C4-2B (cell line): ENCODE measurements around the gene SLC9A9.

Experiments
- ZFX ChIP-seq: fragments of 450-650 bp; IDR thresholded peaks from 2 replicates; pipeline ENCODE4 v1.6.1; 2017
- TF ChIP-seq, protein P1 (sequence below): fragments of 450-650 bp; conservative IDR thresholded peaks from 2 replicates; pipeline ENCODE4 v1.5.1; 2017; ENCODE audit warnings: mild to moderate bottlenecking

- TF ChIP-seq, protein P1, sequence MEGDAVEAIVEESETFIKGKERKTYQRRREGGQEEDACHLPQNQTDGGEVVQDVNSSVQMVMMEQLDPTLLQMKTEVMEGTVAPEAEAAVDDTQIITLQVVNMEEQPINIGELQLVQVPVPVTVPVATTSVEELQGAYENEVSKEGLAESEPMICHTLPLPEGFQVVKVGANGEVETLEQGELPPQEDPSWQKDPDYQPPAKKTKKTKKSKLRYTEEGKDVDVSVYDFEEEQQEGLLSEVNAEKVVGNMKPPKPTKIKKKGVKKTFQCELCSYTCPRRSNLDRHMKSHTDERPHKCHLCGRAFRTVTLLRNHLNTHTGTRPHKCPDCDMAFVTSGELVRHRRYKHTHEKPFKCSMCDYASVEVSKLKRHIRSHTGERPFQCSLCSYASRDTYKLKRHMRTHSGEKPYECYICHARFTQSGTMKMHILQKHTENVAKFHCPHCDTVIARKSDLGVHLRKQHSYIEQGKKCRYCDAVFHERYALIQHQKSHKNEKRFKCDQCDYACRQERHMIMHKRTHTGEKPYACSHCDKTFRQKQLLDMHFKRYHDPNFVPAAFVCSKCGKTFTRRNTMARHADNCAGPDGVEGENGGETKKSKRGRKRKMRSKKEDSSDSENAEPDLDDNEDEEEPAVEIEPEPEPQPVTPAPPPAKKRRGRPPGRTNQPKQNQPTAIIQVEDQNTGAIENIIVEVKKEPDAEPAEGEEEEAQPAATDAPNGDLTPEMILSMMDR = no peak
- no peak for TF ChIP-seq ZFX
Observed at GRCh38 chr3:143332026-143332425, 516.2 kb downstream of the SLC9A9 start.
